Esophagus squamous epithelium (tissue), 4 donors: ENCODE measurements around the gene SPATC1L.

ENCODE experiments used
- POLR2A ChIP-seq, 4 donors: fragments of 450-650 bp; IDR thresholded peaks; one replicate each; pipeline ENCODE4 v1.6.1; 2017; ENCODE audit warnings: antibody characterized with exemption in 4 of 4, mild to moderate bottlenecking in 4 of 4, moderate library complexity in 3 of 4
- TF ChIP-seq, protein P1 (sequence below), 6 experiments: fragments of 450-650 bp in 4 of 6; fragments of 200-600 bp in 2 of 6; sonication (generic) in 2 of 6; IDR thresholded peaks; one replicate each; pipeline ENCODE4 v1.5.1; 2016 to 2019; ENCODE audit warnings: antibody characterized with exemption in 6 of 6, mild to moderate bottlenecking in 4 of 6, moderate library complexity in 4 of 6

DNA sequence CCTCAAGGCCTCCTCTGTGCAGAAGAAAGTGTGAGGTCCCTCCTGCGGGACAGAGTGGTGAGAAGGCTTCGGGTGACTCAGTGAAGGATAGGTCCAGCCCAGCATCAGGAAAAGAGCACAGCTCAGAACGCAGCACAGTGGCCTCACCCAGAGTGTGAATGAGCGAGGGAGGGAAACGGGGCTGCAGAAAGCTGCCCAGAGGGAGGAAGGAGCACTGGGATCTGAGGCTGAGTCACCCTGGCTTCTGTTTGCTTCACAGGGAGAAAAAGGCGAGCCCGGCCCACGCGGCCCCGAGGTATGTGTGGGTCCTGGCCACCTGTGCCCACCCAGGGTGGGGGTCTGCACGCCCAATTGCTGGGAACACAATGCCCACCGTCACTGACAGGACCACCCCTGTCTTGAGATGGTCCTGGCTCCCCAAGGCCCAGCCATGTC is 62.0 kb downstream of the SPATC1L start:
- TF ChIP-seq, protein P1, sequence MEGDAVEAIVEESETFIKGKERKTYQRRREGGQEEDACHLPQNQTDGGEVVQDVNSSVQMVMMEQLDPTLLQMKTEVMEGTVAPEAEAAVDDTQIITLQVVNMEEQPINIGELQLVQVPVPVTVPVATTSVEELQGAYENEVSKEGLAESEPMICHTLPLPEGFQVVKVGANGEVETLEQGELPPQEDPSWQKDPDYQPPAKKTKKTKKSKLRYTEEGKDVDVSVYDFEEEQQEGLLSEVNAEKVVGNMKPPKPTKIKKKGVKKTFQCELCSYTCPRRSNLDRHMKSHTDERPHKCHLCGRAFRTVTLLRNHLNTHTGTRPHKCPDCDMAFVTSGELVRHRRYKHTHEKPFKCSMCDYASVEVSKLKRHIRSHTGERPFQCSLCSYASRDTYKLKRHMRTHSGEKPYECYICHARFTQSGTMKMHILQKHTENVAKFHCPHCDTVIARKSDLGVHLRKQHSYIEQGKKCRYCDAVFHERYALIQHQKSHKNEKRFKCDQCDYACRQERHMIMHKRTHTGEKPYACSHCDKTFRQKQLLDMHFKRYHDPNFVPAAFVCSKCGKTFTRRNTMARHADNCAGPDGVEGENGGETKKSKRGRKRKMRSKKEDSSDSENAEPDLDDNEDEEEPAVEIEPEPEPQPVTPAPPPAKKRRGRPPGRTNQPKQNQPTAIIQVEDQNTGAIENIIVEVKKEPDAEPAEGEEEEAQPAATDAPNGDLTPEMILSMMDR (IDR thresholded peaks at IDR 0.05): no peak
- TF ChIP-seq POLR2A (IDR thresholded peaks at IDR 0.05): no peak
